GM18951 (cell line): Measurements from ENCODE around the gene ENO2.

ENCODE experiments used
- POLR2A ChIP-seq: IDR thresholded peaks from 4 replicates; pipeline ENCODE4 v1.6.1; 2011; ENCODE audit warnings: mild to moderate bottlenecking; ENCODE audit not compliant: insufficient read length, insufficient read depth; ENCODE audit errors: extremely low read depth
- in situ Hi-C: fragments of 300-500 bp; cut with MboI; formaldehyde crosslinking; loops from one replicate; pipeline ENCODE4 v1.12.0; 2022; ENCODE audit warnings: low sequenced_read_pairs, mixed read lengths, inconsistent platforms; ENCODE audit not compliant: unreplicated experiment

ENO2 gene

DNA sequence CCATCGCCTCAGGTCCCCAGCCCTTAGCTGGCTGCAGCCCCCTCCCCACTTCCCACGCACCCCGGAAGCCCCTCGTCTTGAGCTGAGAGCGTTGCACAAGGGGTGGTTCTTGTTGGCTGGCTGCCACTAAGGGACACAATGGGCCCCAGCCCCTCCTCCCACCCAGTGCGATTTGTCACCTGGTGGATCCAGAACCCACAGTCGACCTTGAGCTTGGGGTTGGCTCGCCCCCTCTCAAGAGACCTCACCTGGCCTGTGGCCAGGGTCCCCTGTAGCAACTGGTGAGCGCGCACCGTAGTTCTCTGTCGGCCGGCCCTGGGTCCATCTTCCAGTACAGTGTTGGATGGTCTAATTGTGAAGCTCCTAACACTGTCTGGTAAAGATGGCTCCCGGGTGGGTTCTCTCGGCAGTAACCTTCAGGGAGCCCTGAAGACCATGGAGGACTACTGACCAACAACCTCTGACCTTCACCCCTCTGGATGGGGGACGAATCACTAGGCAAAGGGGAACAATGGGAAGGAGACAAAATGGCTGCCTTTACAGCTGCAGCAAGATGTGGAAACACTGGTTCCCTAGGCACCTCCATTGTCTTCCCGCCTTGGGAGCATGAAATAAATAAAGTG is 49.5 kb downstream of the ENO2 start:
- in situ Hi-C loops, result no loop called here
- no peak for TF ChIP-seq POLR2A

DNA sequence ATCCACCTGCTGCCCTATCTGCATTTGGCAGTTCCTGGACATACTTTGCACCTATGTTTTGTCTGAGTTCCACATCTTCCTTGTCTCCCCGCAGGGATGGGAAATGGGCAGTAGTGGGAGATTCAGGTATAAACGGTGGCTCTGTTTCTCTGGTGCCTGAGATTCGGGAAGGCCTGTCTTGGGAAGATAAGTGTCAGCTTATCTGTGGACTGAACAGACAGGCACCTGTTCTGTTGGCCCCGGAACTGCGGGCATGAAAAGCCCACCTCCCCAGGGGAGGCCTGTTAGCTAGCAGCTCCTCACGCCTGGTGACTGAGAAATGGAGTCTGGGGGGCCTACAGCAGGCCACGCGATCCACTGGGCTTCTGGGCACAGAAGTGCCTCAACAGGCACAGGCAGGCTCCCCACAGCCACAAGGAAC is 50.2 kb downstream of the ENO2 start:
- TF ChIP-seq POLR2A, result no peak
- in situ Hi-C loops, result no loop called here

DNA sequence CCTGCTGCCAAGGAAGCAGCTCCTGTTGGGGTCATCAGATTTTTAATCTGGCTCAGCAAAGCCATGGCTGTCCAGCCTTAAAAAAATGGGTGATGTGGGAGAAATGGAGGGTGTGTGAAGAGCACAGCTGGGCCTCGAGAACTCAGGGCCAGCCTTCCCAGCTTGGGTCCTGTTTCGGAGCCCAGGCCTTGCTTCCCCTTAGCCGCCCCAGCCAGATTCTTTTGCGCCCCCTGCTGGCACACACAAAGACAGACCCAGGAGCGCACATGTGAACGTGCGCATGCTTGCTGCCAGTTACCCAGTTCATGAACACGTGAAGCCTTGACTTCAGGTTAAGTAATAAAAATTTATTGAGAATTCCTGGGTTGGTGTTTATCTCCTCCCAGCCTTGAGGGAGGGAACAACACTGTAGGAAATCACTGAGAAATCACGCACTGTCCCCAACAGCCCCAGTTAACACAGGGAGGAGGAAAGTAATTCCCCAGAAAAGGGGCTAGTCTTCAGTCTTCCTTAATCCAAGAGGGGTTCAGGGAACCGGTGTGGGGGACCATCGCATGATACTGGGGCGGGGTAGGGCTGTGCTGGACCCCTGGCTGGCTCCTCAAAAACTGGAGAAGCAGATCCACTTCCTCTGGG is 50.8 kb downstream of the ENO2 start:
- in situ Hi-C loops, result no loop called here
- peak; percentile 40 for TF ChIP-seq POLR2A

DNA sequence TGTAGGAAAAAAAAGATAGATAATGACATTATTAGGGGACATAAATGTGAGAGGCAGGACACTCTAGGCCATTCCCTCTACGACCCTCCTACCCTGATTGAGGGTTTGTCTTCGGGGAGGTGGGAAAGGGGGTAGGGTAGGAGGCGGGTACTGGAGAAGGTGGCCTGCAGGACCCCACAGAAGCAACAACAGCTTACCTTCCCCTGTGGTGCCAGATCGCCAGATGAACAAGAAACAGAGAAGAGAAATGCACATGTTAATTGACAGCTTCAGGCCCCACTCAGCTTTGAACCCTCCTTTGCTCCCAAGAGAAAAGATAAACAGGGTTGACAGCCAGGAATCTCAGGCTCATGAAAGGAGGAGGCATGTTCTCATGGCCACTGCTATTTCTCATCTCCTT is 51.3 kb downstream of the ENO2 start:
- in situ Hi-C loops, result no loop called here
- TF ChIP-seq POLR2A, result no peak

DNA sequence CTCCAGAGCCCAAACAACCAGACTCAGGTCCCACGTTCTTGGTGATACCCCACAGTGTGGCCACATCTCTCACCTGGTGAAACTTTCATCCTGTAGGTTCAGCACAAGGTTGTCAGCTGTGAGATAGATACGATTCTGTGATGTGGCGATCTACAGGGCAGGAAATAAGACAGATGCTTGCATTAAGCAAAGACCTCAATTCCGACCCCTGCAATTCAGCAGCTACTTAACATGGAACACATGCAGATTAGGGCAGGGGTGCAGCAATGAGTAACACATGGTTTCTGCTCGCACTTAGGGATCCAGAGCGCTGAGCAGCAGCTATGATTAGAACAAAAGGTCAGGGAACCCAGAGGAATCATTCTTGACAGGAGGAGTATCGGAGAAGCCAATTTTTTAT is 52.0 kb downstream of the ENO2 start:
- no peak for TF ChIP-seq POLR2A
- in situ Hi-C loops, result no loop called here

DNA sequence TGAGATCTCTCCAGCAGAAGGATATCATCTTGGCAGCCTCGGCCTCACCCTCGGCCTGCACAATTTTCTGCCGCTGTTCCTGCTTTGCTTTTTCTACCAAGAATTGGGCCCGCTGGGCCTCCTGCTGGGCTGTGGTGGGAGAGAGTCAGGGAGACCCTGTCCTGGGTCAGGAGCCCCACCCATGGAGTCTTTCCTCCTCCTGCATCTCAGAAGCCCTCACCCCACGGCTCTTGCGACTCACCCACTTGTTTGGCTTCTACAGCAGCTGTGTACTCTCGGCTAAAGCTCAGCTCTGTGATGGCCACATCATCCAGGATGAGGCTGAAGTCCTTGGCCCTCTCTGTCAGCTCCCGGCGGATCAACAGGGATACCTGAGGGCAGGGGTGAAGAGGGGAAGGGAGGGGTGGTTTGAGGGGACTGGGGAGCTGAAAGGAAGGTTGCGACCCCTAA is 53.3 kb downstream of the ENO2 start:
- in situ Hi-C loops, result no loop called here
- TF ChIP-seq POLR2A, result no peak

DNA sequence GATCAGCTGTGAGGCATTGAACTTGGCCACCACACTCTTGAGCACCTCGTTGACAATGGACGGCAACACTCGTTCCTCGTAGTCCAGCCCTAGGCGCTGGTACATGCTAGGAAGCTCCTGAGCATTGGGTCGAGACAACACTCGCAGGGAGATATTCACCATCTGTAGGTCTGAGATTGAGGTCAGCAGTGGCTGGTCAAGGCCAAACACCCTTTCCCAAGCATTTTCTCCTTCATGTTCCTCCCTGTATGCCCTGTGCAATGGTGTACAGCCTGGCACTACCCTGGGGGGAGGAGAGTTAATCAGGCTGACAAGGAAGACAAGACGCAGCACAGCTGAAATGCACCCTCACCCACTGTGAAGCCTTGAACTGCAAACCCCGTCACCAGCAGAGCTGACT is 54.0 kb downstream of the ENO2 start:
- in situ Hi-C loops, result no loop called here
- no peak for TF ChIP-seq POLR2A

DNA sequence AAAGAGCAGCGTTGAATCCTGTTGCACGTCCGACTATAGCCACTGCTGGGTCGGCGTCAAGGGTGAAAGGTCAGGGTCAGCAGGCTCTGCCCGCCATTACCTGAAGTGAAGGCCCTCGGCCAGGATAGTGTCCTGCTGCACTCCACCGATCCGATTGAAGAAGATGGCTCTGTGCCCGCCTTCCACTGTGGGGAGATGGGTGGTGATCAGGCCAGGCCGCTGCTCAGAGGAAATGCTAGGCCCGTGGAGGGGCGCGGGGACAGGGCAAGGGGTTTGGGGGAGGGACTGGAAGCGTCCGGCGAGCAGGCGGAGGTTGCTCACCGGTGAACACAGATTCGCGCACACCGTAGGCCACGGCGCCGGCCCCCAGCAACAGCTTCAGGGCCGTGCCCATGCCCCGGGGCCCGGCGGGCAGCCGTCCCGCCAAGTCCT is 55.7 kb downstream of the ENO2 start:
- no peak for TF ChIP-seq POLR2A
- in situ Hi-C loops, result no loop called here
